ENCODE data around the gene SHBG.

GRCh38 chr17:7620835-7621234, 9.1 kb upstream of the SHBG start:
- TF ChIP-seq CREB5 (CRISPR knock-in tag; IDR thresholded peaks at IDR 0.05; ENCODE audit: low read depth) (no peak), CSDC2 (CRISPR knock-in tag; IDR thresholded peaks at IDR 0.05) (no peak), PATZ1 (CRISPR knock-in tag; IDR thresholded peaks at IDR 0.05; ENCODE audit: borderline replicate concordance) (no peak), POU6F1 (CRISPR knock-in tag; IDR thresholded peaks at IDR 0.05; ENCODE audit: borderline replicate concordance, low read depth) (no peak), ZC3H10 (CRISPR knock-in tag; IDR thresholded peaks at IDR 0.05) (no peak), PPARA (CRISPR knock-in tag; IDR thresholded peaks at IDR 0.05; ENCODE audit: borderline replicate concordance) (no peak), ZFP3 (CRISPR knock-in tag; IDR thresholded peaks at IDR 0.05) (no peak), GLIS3 (CRISPR knock-in tag; IDR thresholded peaks at IDR 0.05) (no peak), ARNTL (CRISPR knock-in tag; IDR thresholded peaks at IDR 0.05; ENCODE audit: borderline replicate concordance, low read depth) (no peak), SNAI2 (CRISPR knock-in tag; IDR thresholded peaks at IDR 0.05) (no peak), ISL1 (CRISPR knock-in tag; IDR thresholded peaks at IDR 0.05) (no peak)

Measured in SK-N-SH treated with all-trans-retinoic acid at 6 μM for 48 hours (cell line).